GM12878 (cell line): ENCODE measurements around the gene ITK. TPM values are rescaled to one million over a fixed set of nuclear protein-coding genes. Genes with fewer than 3 reads are reported as not detected.

Experiments
- ATAC-seq: fragments of 200-7000 bp; cut with Tn5 transposase; 3 replicates; pipeline ENCODE4 v1.9.1; 2020; ENCODE audit warnings: mild to moderate bottlenecking, moderate library complexity
- BruUV-seq: library from RNA; stranded (reverse); fragments of 400-500 nt; replicated peaks from 2 replicates; lab custom pipeline; 2021; lab: Mats Ljungman, UMichigan
- CTCF ChIA-PET: fragments of 300-600 bp; sonication (Branson Sonifier 250); formaldehyde crosslinking; extraction: SDS; loops from one replicate; lab custom pipeline; 2021; ENCODE audit warnings: inconsistent platforms; lab: Yijun Ruan, JAX
- POLR2A ChIA-PET: fragments of 350-600 bp; formaldehyde crosslinking; extraction: SDS; loops from one replicate; lab custom pipeline; 2021; ENCODE audit warnings: inconsistent platforms; lab: Charles Lee
- RAD21 ChIA-PET: fragments of 300-600 bp; sonication (Branson Sonifier 250); formaldehyde crosslinking; loops from one replicate; lab custom pipeline; 2023; ENCODE audit warnings: antibody characterized with exemption; ENCODE audit not compliant: unreplicated experiment; lab: Charles Lee
- SMC1A ChIA-PET: fragments of 300-600 bp; sonication (Branson Sonifier 250); formaldehyde crosslinking; loops from one replicate; lab custom pipeline; 2023; ENCODE audit not compliant: unreplicated experiment, uncharacterized antibody; lab: Charles Lee
- DNase-seq: peaks from one replicate; pipeline ENCODE4 v3.0.0-alpha.2; 2011; ENCODE audit warnings: low read depth, low spot score
- FAIRE-seq: peaks from 3 replicates; lab custom pipeline; 2011; peaks lifted over from hg19 to GRCh38; lab: Jason Lieb, UNC
- H2AFZ ChIP-seq: 2 replicates; pipeline ENCODE4 v1.6.0; 2011; ENCODE audit warnings: low read depth, low read length, control low read depth; ENCODE audit not compliant: control insufficient read depth
- H3K27ac ChIP-seq: 2 replicates; pipeline ENCODE4 v1.5.1; 2011; ENCODE audit warnings: control low read depth; ENCODE audit not compliant: control insufficient read depth, insufficient read depth
- H3K27me3 ChIP-seq, 2 experiments: replicated peaks in 1 of 2; 2 replicates each; pipeline versions ENCODE4 v1.6.0 to v1.6.1; 2011; ENCODE audit warnings: low read length in 1 of 2; ENCODE audit not compliant: control insufficient read depth in 2 of 2, insufficient read depth in 2 of 2
- H3K36me3 ChIP-seq, 2 experiments: 2 replicates each; pipeline ENCODE4 v1.5.1; 2011; ENCODE audit warnings: low read length in 1 of 2; ENCODE audit not compliant: control insufficient read depth in 2 of 2, insufficient read depth in 2 of 2
- H3K4me1 ChIP-seq: 2 replicates; pipeline ENCODE4 v1.6.1; 2011; ENCODE audit warnings: mild to moderate bottlenecking, low read length, moderate library complexity, mixed read lengths; ENCODE audit not compliant: control insufficient read depth, insufficient read depth
- H3K4me2 ChIP-seq: 2 replicates; pipeline ENCODE4 v1.6.0; 2011; ENCODE audit warnings: control low read depth; ENCODE audit not compliant: control insufficient read depth, insufficient read depth
- H3K4me3 ChIP-seq: fragments of 200-600 bp; sonication (generic); 2 replicates; pipeline ENCODE4 v1.5.1; 2016
- H3K79me2 ChIP-seq: 2 replicates; pipeline ENCODE4 v1.6.0; 2011; ENCODE audit warnings: low read length; ENCODE audit not compliant: control insufficient read depth, insufficient read depth
- H3K9ac ChIP-seq: 2 replicates; pipeline ENCODE4 v1.8.0; 2011; ENCODE audit warnings: low read length, control low read depth, mixed read lengths; ENCODE audit not compliant: control insufficient read depth, insufficient read depth
- H3K9me3 ChIP-seq: replicated peaks from 3 replicates; pipeline ENCODE4 v1.5.1; 2011; ENCODE audit warnings: mild to moderate bottlenecking, low read length; ENCODE audit not compliant: control insufficient read depth, insufficient read depth
- H4K20me1 ChIP-seq: 2 replicates; pipeline ENCODE4 v1.6.0; 2011; ENCODE audit not compliant: control insufficient read depth, insufficient read depth
- ATF7 ChIP-seq: fragments of 450-650 bp; IDR thresholded peaks from 2 replicates; pipeline ENCODE4 v1.6.1; 2016; ENCODE audit warnings: low read depth, mild to moderate bottlenecking
- BMI1 ChIP-seq: fragments of 450-650 bp; IDR thresholded peaks from 2 replicates; pipeline ENCODE4 v1.6.1; 2016; ENCODE audit warnings: mild to moderate bottlenecking, moderate library complexity, borderline replicate concordance
- BRCA1 ChIP-seq: IDR thresholded peaks from 2 replicates; pipeline ENCODE4 v1.6.1; 2011; ENCODE audit warnings: low read depth, low read length, improper control_type of control experiment
- CHD1 ChIP-seq: IDR thresholded peaks from 2 replicates; pipeline ENCODE4 v1.6.1; 2012; ENCODE audit warnings: low read depth, low read length, improper control_type of control experiment
- CHD2 ChIP-seq: IDR thresholded peaks from 2 replicates; pipeline ENCODE4 v1.6.1; 2011; ENCODE audit warnings: low read depth, low read length, improper control_type of control experiment, borderline replicate concordance
- CREB1 ChIP-seq: IDR thresholded peaks from 2 replicates; pipeline ENCODE4 v1.6.1; 2012; ENCODE audit warnings: low read depth, mild to moderate bottlenecking, inconsistent platforms
- EP300 ChIP-seq, 2 experiments: fragments of 150-350 bp in 1 of 2; IDR thresholded peaks; 2 replicates each; pipeline ENCODE4 v1.6.1; 2011 to 2012; ENCODE audit warnings: low read depth in 2 of 2, low read length in 2 of 2, borderline replicate concordance in 1 of 2, improper control_type of control experiment in 1 of 2, inconsistent platforms in 1 of 2; ENCODE audit not compliant: control insufficient read depth in 1 of 2
- FOXK2 ChIP-seq: fragments of 450-650 bp; IDR thresholded peaks from 2 replicates; pipeline ENCODE4 v1.6.1; 2017; ENCODE audit warnings: mild to moderate bottlenecking, moderate library complexity
- HDGF ChIP-seq: fragments of 450-650 bp; IDR thresholded peaks from 2 replicates; pipeline ENCODE4 v1.6.1; 2016; ENCODE audit warnings: antibody characterized with exemption
- KAT2A ChIP-seq: conservative IDR thresholded peaks from 2 replicates; pipeline ENCODE4 v1.6.1; 2011; ENCODE audit warnings: low read depth, low read length; ENCODE audit not compliant: control insufficient read depth
- MXI1 ChIP-seq: fragments of 150-350 bp; IDR thresholded peaks from 2 replicates; pipeline ENCODE4 v1.6.1; 2011; ENCODE audit warnings: low read depth, mild to moderate bottlenecking, inconsistent platforms, low read length, improper control_type of control experiment
- PAX8 ChIP-seq: fragments of 450-650 bp; IDR thresholded peaks from 2 replicates; pipeline ENCODE4 v1.6.1; 2017; ENCODE audit warnings: mild to moderate bottlenecking, moderate library complexity
- RELA ChIP-seq: fragments of 450-650 bp; IDR thresholded peaks from 2 replicates; pipeline ENCODE4 v1.8.0; 2014; ENCODE audit warnings: borderline replicate concordance; ENCODE audit not compliant: partially characterized antibody
- RUNX3 ChIP-seq: IDR thresholded peaks from 2 replicates; pipeline ENCODE4 v1.6.1; 2012; ENCODE audit warnings: low read length, inconsistent platforms
- SIX5 ChIP-seq: IDR thresholded peaks from 2 replicates; pipeline ENCODE4 v1.6.1; 2011; ENCODE audit warnings: mild to moderate bottlenecking, low read depth, low read length, moderate library complexity; ENCODE audit not compliant: severe bottlenecking
- TCF7 ChIP-seq: IDR thresholded peaks from 2 replicates; pipeline ENCODE4 v1.6.1; 2014; ENCODE audit warnings: antibody characterized with exemption, borderline replicate concordance
- ZNF622 ChIP-seq: fragments of 450-650 bp; IDR thresholded peaks from 2 replicates; pipeline ENCODE4 v1.6.1; 2017; ENCODE audit warnings: mild to moderate bottlenecking, inconsistent platforms
- WGBS: methylation state at CpG from one replicate; pipeline ENCODE4 v1.1.6; 2016; ENCODE audit warnings: low lambda C conversion rate; ENCODE audit not compliant: insufficient replicate concordance, insufficient coverage; ENCODE audit errors: missing lambda C conversion rate; 5-methylcytosine and 5-hydroxymethylcytosine counted together
- in situ Hi-C: fragments of 300-500 bp; cut with MboI; formaldehyde crosslinking; loops from 9 replicates; pipeline ENCODE4 v1.14.3; 2018; ENCODE audit warnings: mixed read lengths
- intact Hi-C: fragments of 100-400 bp; cut with micrococcal nuclease; formaldehyde crosslinking; loops from one replicate; pipeline ENCODE4 v1.14.2; 2022; ENCODE audit not compliant: unreplicated experiment
- polyA plus RNA-seq, 11 experiments: library from polyadenylated mRNA; depleted of rRNA in 4 of 11; unstranded in 6 of 11; stranded (reverse) in 5 of 11; fragments of >200 nt; fragmentation: Nextera tagmentation in 4 of 11; fragmentation: Illumina TruSeq in 1 of 11; extraction: Ambion mirVana in 4 of 11; extraction: Trizol in 1 of 11; gene quantifications; 1 replicate in 1 of 11; 2 replicates in 10 of 11; pipeline versions ENCODE4 v1.2.1 to v1.2.3, GENCODE V29; 2011 to 2016; ENCODE audit warnings: inconsistent platforms in 2 of 11, missing spikeins in 2 of 11, low read depth in 1 of 11
- total RNA-seq, 4 experiments: library from RNA; depleted of rRNA in 3 of 4; stranded (reverse); fragments of >200 nt in 3 of 4; fragmentation: Illumina TruSeq in 1 of 4; extraction: Trizol in 1 of 4; gene quantifications; 2 replicates each; pipeline versions ENCODE4 v1.2.1 to v1.2.3, GENCODE V29; 2013 to 2021
- TF ChIP-seq, protein P1 (sequence below): fragments of 450-650 bp; formaldehyde crosslinking; IDR thresholded peaks from 2 replicates; pipeline ENCODE4 v1.4.0; 2022; ENCODE audit warnings: mild to moderate bottlenecking, moderate library complexity
- TF ChIP-seq, protein P2 (sequence below): fragments of 450-650 bp; IDR thresholded peaks from 2 replicates; pipeline ENCODE4 v1.6.1; 2017; ENCODE audit warnings: borderline replicate concordance

ITK gene
- total and polyA plus RNA-seq, 10 of the 15 experiments (the other 5 are each of a cell fraction or from before 2014, with no cell fraction given), result 0.05 to 2.4 (median 0.76) TPM

DNA sequence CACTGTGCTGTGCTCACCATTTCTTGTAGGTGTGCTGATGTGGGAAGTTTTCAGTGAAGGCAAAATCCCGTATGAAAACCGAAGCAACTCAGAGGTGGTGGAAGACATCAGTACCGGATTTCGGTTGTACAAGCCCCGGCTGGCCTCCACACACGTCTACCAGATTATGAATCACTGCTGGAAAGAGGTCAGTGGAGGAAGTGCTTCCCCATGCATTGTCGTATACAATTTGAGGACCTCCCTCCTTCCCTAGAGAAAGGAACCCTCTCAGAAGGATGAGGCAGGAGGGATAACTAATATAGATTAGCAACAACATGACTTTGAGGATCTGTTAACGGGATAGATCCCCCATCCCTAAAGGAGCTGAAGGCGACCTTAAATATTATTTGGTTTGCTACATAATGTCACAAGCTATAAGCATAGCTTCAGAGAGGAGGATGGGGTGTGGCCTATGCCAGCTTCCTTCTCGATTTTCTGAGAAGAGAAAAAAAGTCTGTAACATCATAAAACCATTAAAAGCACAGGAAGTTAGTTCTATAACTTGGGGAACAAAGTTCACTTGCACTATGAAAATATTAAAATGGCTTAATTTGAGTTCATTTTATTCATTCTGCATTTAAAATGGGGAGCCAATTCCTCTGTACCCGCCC lies 68.3 kb downstream of the ITK start:
- H3K9me3 ChIP-seq, result no peaks in the 10 kb centered on the region
- in situ Hi-C loops (no loop called here), intact Hi-C loops (no loop called here)
- no peaks in the 10 kb centered on the region for H4K20me1 ChIP-seq
- H2AFZ ChIP-seq, result no peak overlapping the region
- ChIA-PET SMC1A (interaction anchor here (0.9 to 10.7 kb wide), 19 partner anchors 10 to 255 kb away, joined by 3 to 138 read pairs (median 4); partner anchors contain the start of gene MED7), CTCF (interaction anchor here (0.7 to 10.8 kb wide), 10 partner anchors 10 to 106 kb away, joined by 3 to 244 read pairs (median 4); partner anchors contain the start of gene MED7), POLR2A (no interaction called here), RAD21 (interaction anchor here (1.0 to 8.5 kb wide), 5 partner anchors 24 to 100 kb away, joined by 3 to 159 read pairs (median 8); no protein-coding TSS in a partner anchor)
- H3K4me2 ChIP-seq, result no peak overlapping the region
- H3K36me3 ChIP-seq, result no peaks in the 10 kb centered on the region
- no peak overlapping the region for H3K27ac ChIP-seq
- no peak for DNase-seq
- H3K9ac ChIP-seq, result no peak overlapping the region
- ATAC-seq, result no peak
- no peak for FAIRE-seq
- H3K79me2 ChIP-seq, result no peaks in the 10 kb centered on the region
- H3K4me3 ChIP-seq, result no peak overlapping the region
- H3K4me1 ChIP-seq, result peaks cover 15% of the 10 kb centered on the region
- BruUV-seq, result no TSS peak
- 87% methylated on average over 11 of the region's 11 CpGs for WGBS
- TF ChIP-seq KAT2A, result no peak
- TF ChIP-seq FOXK2, result no peak
- TF ChIP-seq, protein P1, sequence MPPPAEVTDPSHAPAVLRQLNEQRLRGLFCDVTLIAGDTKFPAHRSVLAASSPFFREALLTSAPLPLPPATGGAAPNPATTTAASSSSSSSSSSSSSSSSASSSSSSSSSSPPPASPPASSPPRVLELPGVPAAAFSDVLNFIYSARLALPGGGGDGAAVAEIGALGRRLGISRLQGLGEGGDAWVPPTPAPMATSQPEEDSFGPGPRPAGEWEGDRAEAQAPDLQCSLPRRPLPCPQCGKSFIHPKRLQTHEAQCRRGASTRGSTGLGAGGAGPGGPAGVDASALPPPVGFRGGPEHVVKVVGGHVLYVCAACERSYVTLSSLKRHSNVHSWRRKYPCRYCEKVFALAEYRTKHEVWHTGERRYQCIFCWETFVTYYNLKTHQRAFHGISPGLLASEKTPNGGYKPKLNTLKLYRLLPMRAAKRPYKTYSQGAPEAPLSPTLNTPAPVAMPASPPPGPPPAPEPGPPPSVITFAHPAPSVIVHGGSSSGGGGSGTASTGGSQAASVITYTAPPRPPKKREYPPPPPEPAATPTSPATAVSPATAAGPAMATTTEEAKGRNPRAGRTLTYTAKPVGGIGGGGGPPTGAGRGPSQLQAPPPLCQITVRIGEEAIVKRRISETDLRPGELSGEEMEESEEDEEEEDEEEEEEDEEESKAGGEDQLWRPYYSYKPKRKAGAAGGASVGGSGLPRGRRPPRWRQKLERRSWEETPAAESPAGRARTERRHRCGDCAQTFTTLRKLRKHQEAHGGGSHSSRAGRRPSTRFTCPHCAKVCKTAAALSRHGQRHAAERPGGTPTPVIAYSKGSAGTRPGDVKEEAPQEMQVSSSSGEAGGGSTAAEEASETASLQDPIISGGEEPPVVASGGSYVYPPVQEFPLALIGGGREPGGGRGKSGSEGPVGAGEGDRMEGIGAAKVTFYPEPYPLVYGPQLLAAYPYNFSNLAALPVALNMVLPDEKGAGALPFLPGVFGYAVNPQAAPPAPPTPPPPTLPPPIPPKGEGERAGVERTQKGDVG (CRISPR knock-in tag), result no peak
- TF ChIP-seq ZNF622, result no peak
- TF ChIP-seq HDGF, result no peak
- no peak for TF ChIP-seq BRCA1
- no peak for TF ChIP-seq ATF7
- TF ChIP-seq EP300 (IDR thresholded peaks at IDR 0.05; ENCODE audit: borderline replicate concordance in 1 of 2, control insufficient read depth in 1 of 2, low read depth in 2 of 2, low read length in 2 of 2), result no peak
- no peak for TF ChIP-seq CREB1
- TF ChIP-seq PAX8, result no peak
- TF ChIP-seq MXI1, result no peak
- no peak for TF ChIP-seq BMI1
- TF ChIP-seq, protein P2, sequence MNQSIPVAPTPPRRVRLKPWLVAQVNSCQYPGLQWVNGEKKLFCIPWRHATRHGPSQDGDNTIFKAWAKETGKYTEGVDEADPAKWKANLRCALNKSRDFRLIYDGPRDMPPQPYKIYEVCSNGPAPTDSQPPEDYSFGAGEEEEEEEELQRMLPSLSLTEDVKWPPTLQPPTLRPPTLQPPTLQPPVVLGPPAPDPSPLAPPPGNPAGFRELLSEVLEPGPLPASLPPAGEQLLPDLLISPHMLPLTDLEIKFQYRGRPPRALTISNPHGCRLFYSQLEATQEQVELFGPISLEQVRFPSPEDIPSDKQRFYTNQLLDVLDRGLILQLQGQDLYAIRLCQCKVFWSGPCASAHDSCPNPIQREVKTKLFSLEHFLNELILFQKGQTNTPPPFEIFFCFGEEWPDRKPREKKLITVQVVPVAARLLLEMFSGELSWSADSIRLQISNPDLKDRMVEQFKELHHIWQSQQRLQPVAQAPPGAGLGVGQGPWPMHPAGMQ, result no peak
- no peak for TF ChIP-seq SIX5
- TF ChIP-seq RUNX3, result no peak
- no peak for TF ChIP-seq TCF7
- TF ChIP-seq CHD1, result no peak
- no peak for TF ChIP-seq RELA
- no peak for TF ChIP-seq CHD2
- no peaks in the 10 kb centered on the region for H3K27me3 ChIP-seq
